Psoas muscle (tissue), 8 donors: ENCODE data around the gene RYR1. TPM values are rescaled to one million over a fixed set of nuclear protein-coding genes. Genes with fewer than 3 reads are reported as not detected.

Source experiments
- ATAC-seq, 4 donors: fragments of 200-7000 bp; cut with Tn5 transposase; one replicate each; pipeline ENCODE4 v1.9.1; 2020; ENCODE audit warnings: moderate library complexity in 3 of 4, mild to moderate bottlenecking in 2 of 4
- DNase-seq, 2 donors: peaks; one replicate each; pipeline ENCODE4 v3.0.0-alpha.2; 2020
- H3K27ac ChIP-seq: fragments of 200-600 bp; one replicate; pipeline ENCODE4 v1.8.0; 2022
- H3K27me3 ChIP-seq, 3 donors: fragments of 200-600 bp in 1 of 3; one replicate each; pipeline versions ENCODE4 v1.6.1 to v1.8.0; 2013 to 2022; ENCODE audit warnings: low read length in 2 of 3, mild to moderate bottlenecking in 2 of 3, moderate library complexity in 1 of 3; ENCODE audit not compliant: insufficient read depth in 3 of 3
- H3K36me3 ChIP-seq, 2 donors: fragments of 200-600 bp in 1 of 2; one replicate each; pipeline versions ENCODE4 v1.6.1 to v1.8.0; 2013 to 2022; ENCODE audit warnings: low read depth in 1 of 2, mild to moderate bottlenecking in 1 of 2, moderate library complexity in 1 of 2; ENCODE audit not compliant: insufficient read depth in 1 of 2
- H3K4me1 ChIP-seq: fragments of 200-600 bp; one replicate; pipeline ENCODE4 v1.8.0; 2022
- H3K4me3 ChIP-seq: fragments of 200-600 bp; one replicate; pipeline ENCODE4 v1.8.0; 2022; ENCODE audit warnings: mild to moderate bottlenecking
- H3K9me3 ChIP-seq: fragments of 200-600 bp; one replicate; pipeline ENCODE4 v1.8.0; 2022
- CTCF ChIP-seq: fragments of 200-600 bp; IDR thresholded peaks from one replicate; pipeline ENCODE4 v1.8.0; 2022; ENCODE audit warnings: antibody characterized with exemption
- WGBS, 3 donors: extraction: QIAGEN DNeasy Blood & Tissue Kit; methylation state at CpG; one replicate each; pipeline versions ENCODE4 v1.1.6 to v1.1.7; 2013; 5-methylcytosine and 5-hydroxymethylcytosine counted together
- intact Hi-C, 2 donors: fragments of 100-400 bp; cut with DNase I; formaldehyde crosslinking; loops; one replicate each; pipeline versions ENCODE4 v1.11.0 to v1.14.2; 2022
- polyA plus RNA-seq, 3 donors: library from polyadenylated mRNA; stranded (reverse); fragments of 200-250 nt; gene quantifications; one replicate each; pipeline ENCODE4 v1.2.3, GENCODE V29; 2013
- total RNA-seq, 4 donors: library from RNA; stranded (reverse); fragmentation: NEBNext Ultra II Directional in 2 of 4; extraction: Animal tissue kit (Norgen Biotek cat#: 25700) in 2 of 4; gene quantifications; one replicate each; pipeline versions ENCODE4 v1.2.1 to v1.2.4, GENCODE V29; 2021 to 2023
- donor health status: healthy with polysubstance abuse.
- donor health status: DM: no; HTN: no; CAD: no; lungs with moderate emphysema.
- donor health status: Bipolar disorder and iron deficiency.
- donor health status: healthy.
- donor health status: DM: yes; HTN: yes; CAD: no.
- donor health status: DM: no; HTN: no; CAD: no.
- donor health status: DM: no; HTN: no; CAD: no.
- donor health status: DM: yes; HTN: yes; CAD: no.

The RYR1 gene
- total and polyA plus RNA-seq, 7 donors, result 56.0 to 1,211 (median 572) TPM

GRCh38 chr19:38417146-38417543 lies 16.3 kb upstream of the RYR1 start:
- Histone ChIP-seq H3K27ac (no peak overlapping the region), H3K27me3 (no peaks in the 10 kb centered on the region), H3K9me3 (no peaks in the 10 kb centered on the region), H3K36me3 (no peaks in the 10 kb centered on the region), H3K4me3 (no peak overlapping the region), H3K4me1 (peaks cover 4% of the 10 kb centered on the region)
- DNase-seq (no peak), ATAC-seq (no peak)
- 87 to 92% (median 87%) methylated on average over 8 of the region's 8 CpGs for WGBS, 3 donors
- intact Hi-C loops, result no loop called here
- no peak for TF ChIP-seq CTCF

GRCh38 chr19:38417544-38418506 lies 15.7 kb upstream of the RYR1 start:
- H3K4me3 ChIP-seq, result peak overlapping the region; percentile 56
- ATAC-seq (peak; percentile 48 to 79 (median 69)), DNase-seq (peak; percentile 59 to 80)
- no peak for TF ChIP-seq CTCF
- no peaks in the 10 kb centered on the region for H3K27me3 ChIP-seq
- no peaks in the 10 kb centered on the region for H3K36me3 ChIP-seq
- WGBS, 3 donors, result 21 to 23% (median 23%) methylated on average over 47 to 48 of the region's 49 CpGs
- intact Hi-C loops, result no loop called here
- peaks cover 4% of the 10 kb centered on the region for H3K4me1 ChIP-seq
- H3K9me3 ChIP-seq, result no peaks in the 10 kb centered on the region
- no peak overlapping the region for H3K27ac ChIP-seq

- H3K27me3 ChIP-seq, result no peaks in the 10 kb centered on the region
- no peak for DNase-seq
- no peaks in the 10 kb centered on the region for H3K9me3 ChIP-seq
- peaks cover 4% of the 10 kb centered on the region for H3K4me1 ChIP-seq
- no peak for TF ChIP-seq CTCF
- ATAC-seq, result no peak
- no peak overlapping the region for H3K4me3 ChIP-seq
- intact Hi-C loops, result no loop called here
- H3K27ac ChIP-seq, result no peak overlapping the region
- WGBS, 3 donors, result 69 to 74% (median 73%) methylated on average over 9 of the region's 9 CpGs
- H3K36me3 ChIP-seq, result no peaks in the 10 kb centered on the region
Measured at GRCh38 chr19:38420935-38421334, 12.6 kb upstream of the RYR1 start.

GRCh38 chr19:38421856-38422255 lies 11.6 kb upstream of the RYR1 start:
- no peak overlapping the region for H3K27ac ChIP-seq
- intact Hi-C loops, result no loop called here
- H3K4me3 ChIP-seq, result no peak overlapping the region
- H3K9me3 ChIP-seq, result no peaks in the 10 kb centered on the region
- H3K27me3 ChIP-seq, result no peaks in the 10 kb centered on the region
- DNase-seq, result no peak
- 76 to 83% (median 82%) methylated on average over 14 of the region's 14 CpGs for WGBS, 3 donors
- peaks cover 4% of the 10 kb centered on the region for H3K4me1 ChIP-seq
- no peaks in the 10 kb centered on the region for H3K36me3 ChIP-seq
- no peak for ATAC-seq
- no peak for TF ChIP-seq CTCF
